ENCODE measurements around the gene CLDN11.

Gene CLDN11

GRCh38 chr3:170473358-170473757, 54.7 kb downstream of the CLDN11 start:
- no peak for DNase-seq

DNA sequence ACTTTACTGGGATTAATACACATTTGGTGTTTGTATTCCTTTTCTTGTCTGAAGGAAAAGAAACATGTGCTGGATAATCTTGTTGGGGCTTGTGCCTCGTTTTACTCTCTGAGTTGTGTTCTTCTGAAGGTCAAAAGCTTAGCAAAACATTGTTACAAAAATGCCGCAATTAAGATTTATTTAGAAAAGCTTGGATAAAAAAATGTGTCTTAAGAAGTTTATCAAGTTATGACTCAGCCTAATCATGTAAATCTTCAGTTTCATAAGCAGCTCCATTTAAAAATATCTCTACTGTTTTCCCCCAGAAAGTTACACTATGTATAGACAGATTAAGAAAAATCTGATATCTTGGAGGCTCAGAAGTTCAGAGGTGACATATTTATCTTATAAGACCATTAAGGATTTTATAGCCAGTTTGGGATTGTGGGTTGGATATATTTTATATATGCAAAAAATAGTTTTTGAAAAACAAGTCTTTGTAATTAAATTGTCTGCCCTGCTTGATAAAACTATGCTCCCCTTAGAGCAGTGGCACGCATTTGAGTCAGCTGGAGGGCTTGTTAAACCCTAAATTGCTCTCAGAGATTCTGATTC, 56.5 kb downstream of the CLDN11 start:
- no peak for DNase-seq

GRCh38 chr3:170476291-170476690, 57.6 kb downstream of the CLDN11 start:
- no peak for DNase-seq

- no peak for DNase-seq
Observed at GRCh38 chr3:170477395-170477794, 58.7 kb downstream of the CLDN11 start.

GRCh38 chr3:170480111-170480510, 61.4 kb downstream of the CLDN11 start:
- no peak for DNase-seq

DNA sequence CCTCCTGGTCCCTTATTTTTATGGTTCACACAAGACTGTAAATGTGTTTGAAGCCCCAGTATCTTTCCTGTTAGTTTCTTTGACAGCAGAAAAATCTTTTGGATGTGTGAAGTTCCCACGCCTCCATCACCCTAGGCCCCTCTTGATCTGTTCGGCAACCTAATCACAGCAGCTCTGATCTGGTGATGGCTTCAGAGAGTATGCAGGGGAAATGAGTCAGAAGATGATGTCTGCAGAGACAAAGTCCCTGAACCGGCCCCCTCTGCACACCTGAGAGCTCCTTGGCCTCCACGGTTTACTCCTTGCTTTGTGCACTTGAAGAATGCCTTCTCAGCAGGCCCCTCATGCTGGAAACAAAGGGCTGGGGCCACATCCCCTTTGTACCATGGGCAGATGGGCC, 63.5 kb downstream of the CLDN11 start:
- no peak for DNase-seq

- DNase-seq: no peak
Observed at GRCh38 chr3:170483485-170484262, 65.0 kb downstream of the CLDN11 start.

Measured in suppressor macrophage (primary cell).